A549 (cell line): ENCODE measurements around the gene COX10. TPM values are rescaled to one million over a fixed set of nuclear protein-coding genes. Genes with fewer than 3 reads are reported as not detected.

Source experiments
- ATAC-seq, 2 experiments: fragments of 200-7000 bp in 1 of 2; fragments of >200 bp in 1 of 2; cut with Nextera tagmentation in 1 of 2; cut with Tn5 transposase in 1 of 2; 3 replicates each; pipeline versions ENCODE4 v1.8.0 to v1.9.1; 2018 to 2020; ENCODE audit warnings: mild to moderate bottlenecking in 1 of 2, moderate library complexity in 1 of 2
- CTCF ChIA-PET: fragments of 300-600 bp; sonication (Branson Sonifier 250); formaldehyde crosslinking; extraction: SDS; loops from one replicate; lab custom pipeline; 2021; ENCODE audit warnings: antibody characterized with exemption, inconsistent platforms; lab: Yijun Ruan, JAX
- POLR2A ChIA-PET: fragments of 350-600 bp; formaldehyde crosslinking; extraction: SDS; loops from one replicate; lab custom pipeline; 2021; ENCODE audit warnings: antibody characterized with exemption, inconsistent platforms; lab: Yijun Ruan, JAX
- DNase-seq, 2 experiments: peaks; one replicate each; pipeline versions ENCODE4 v3.0.0 to v3.0.0-alpha.2; 2011 to 2016; ENCODE audit warnings: low read depth in 1 of 2, low spot score in 1 of 2
- FAIRE-seq: peaks from 2 replicates; lab custom pipeline; 2011; peaks lifted over from hg19 to GRCh38; lab: Jason Lieb, UNC
- H3K27ac ChIP-seq, 2 experiments: fragments of >200 bp; sonication (Bioruptor Twin); formaldehyde crosslinking; 3 replicates each; pipeline ENCODE4 v1.5.1; 2016 to 2017
- H3K4me1 ChIP-seq: fragments of >200 bp; sonication (Bioruptor Twin); formaldehyde crosslinking; 3 replicates; pipeline ENCODE4 v1.6.1; 2016
- H3K4me2 ChIP-seq: fragments of >200 bp; sonication (Bioruptor Twin); formaldehyde crosslinking; 3 replicates; pipeline ENCODE4 v1.6.1; 2016
- H3K4me3 ChIP-seq: fragments of >200 bp; sonication (Bioruptor Twin); formaldehyde crosslinking; 3 replicates; pipeline ENCODE4 v1.5.1; 2016
- H3K9me3 ChIP-seq: fragments of >200 bp; sonication (Bioruptor Twin); formaldehyde crosslinking; 3 replicates; pipeline ENCODE4 v1.6.1; 2016
- BHLHE40 ChIP-seq: IDR thresholded peaks from 2 replicates; pipeline ENCODE4 v1.6.1; 2012; ENCODE audit warnings: low read depth, low read length, inconsistent platforms
- CBX8 ChIP-seq: fragments of 200-600 bp; sonication (generic); IDR thresholded peaks from 2 replicates; pipeline ENCODE4 v1.6.1; 2016
- CHD2 ChIP-seq: fragments of 150-350 bp; IDR thresholded peaks from 2 replicates; pipeline ENCODE4 v1.6.1; 2014; ENCODE audit warnings: low read length; ENCODE audit not compliant: partially characterized antibody
- EHF ChIP-seq: fragments of 250-450 bp; sonication (Bioruptor Pico); IDR thresholded peaks from 2 replicates; pipeline ENCODE4 v1.5.0; 2020; ENCODE audit warnings: mild to moderate bottlenecking
- EP300 ChIP-seq, 2 experiments: fragments of >200 bp; sonication (Bioruptor Twin); formaldehyde crosslinking; IDR thresholded peaks; 2 replicates in 1 of 2; 3 replicates in 1 of 2; pipeline ENCODE4 v1.6.1; 2016 to 2017
- FOSB ChIP-seq: fragments of 250-450 bp; sonication (Bioruptor Pico); IDR thresholded peaks from 2 replicates; pipeline ENCODE4 v1.5.0; 2020; ENCODE audit warnings: mild to moderate bottlenecking, moderate library complexity
- FOXS1 ChIP-seq: fragments of 250-450 bp; sonication (Bioruptor Pico); IDR thresholded peaks from 2 replicates; pipeline ENCODE4 v1.5.0; 2020; ENCODE audit warnings: mild to moderate bottlenecking, moderate library complexity
- HDAC2 ChIP-seq: fragments of 200-600 bp; sonication (generic); IDR thresholded peaks from 2 replicates; pipeline ENCODE4 v1.6.1; 2016
- HOXB13 ChIP-seq: fragments of 250-450 bp; sonication (Bioruptor Pico); IDR thresholded peaks from 2 replicates; pipeline ENCODE4 v1.5.0; 2020; ENCODE audit warnings: low read depth, mild to moderate bottlenecking, moderate library complexity
- HOXB5 ChIP-seq: fragments of 250-450 bp; sonication (Bioruptor Pico); IDR thresholded peaks from 2 replicates; pipeline ENCODE4 v1.5.0; 2020; ENCODE audit warnings: mild to moderate bottlenecking, moderate library complexity
- MYC ChIP-seq: IDR thresholded peaks from 2 replicates; pipeline ENCODE4 v1.6.1; 2012; ENCODE audit warnings: mild to moderate bottlenecking, inconsistent platforms, low read length, improper control_type of control experiment, borderline replicate concordance
- NPAS2 ChIP-seq: fragments of 250-450 bp; sonication (Bioruptor Pico); IDR thresholded peaks from 2 replicates; pipeline ENCODE4 v1.8.0; 2022; ENCODE audit warnings: mild to moderate bottlenecking, moderate library complexity, borderline replicate concordance
- RAD21 ChIP-seq, 2 experiments: fragments of >200 bp in 1 of 2; sonication (Bioruptor Twin) in 1 of 2; formaldehyde crosslinking in 1 of 2; IDR thresholded peaks in 1 of 2; conservative IDR thresholded peaks in 1 of 2; 2 replicates in 1 of 2; 3 replicates in 1 of 2; pipeline ENCODE4 v1.6.1; 2012 to 2018; ENCODE audit warnings: inconsistent platforms in 1 of 2
- RARB ChIP-seq: fragments of 250-450 bp; sonication (Bioruptor Pico); IDR thresholded peaks from 2 replicates; pipeline ENCODE4 v1.8.0; 2021; ENCODE audit warnings: mild to moderate bottlenecking, moderate library complexity
- RCOR1 ChIP-seq: fragments of 150-350 bp; IDR thresholded peaks from 2 replicates; pipeline ENCODE4 v1.6.1; 2014; ENCODE audit warnings: antibody characterized with exemption, low read length, low read depth
- RFX5 ChIP-seq: fragments of 450-650 bp; IDR thresholded peaks from 2 replicates; pipeline ENCODE4 v1.7.1; 2014; ENCODE audit warnings: antibody characterized with exemption, mild to moderate bottlenecking, moderate library complexity
- TFCP2L1 ChIP-seq: fragments of 250-450 bp; sonication (Bioruptor Pico); IDR thresholded peaks from 2 replicates; pipeline ENCODE4 v1.5.0; 2021; ENCODE audit warnings: mild to moderate bottlenecking
- ZC3H11A ChIP-seq: fragments of 450-650 bp; IDR thresholded peaks from 2 replicates; pipeline ENCODE4 v1.6.1; 2014; ENCODE audit warnings: antibody characterized with exemption, mild to moderate bottlenecking
- ZFP36 ChIP-seq: fragments of 450-650 bp; IDR thresholded peaks from 2 replicates; pipeline ENCODE4 v1.6.1; 2014; ENCODE audit warnings: borderline replicate concordance; ENCODE audit not compliant: partially characterized antibody
- ZSCAN20 ChIP-seq: fragments of 250-450 bp; sonication (Bioruptor Pico); IDR thresholded peaks from 2 replicates; pipeline ENCODE4 v1.8.0; 2022; ENCODE audit warnings: mild to moderate bottlenecking, moderate library complexity
- WGBS: methylation state at CpG from one replicate; pipeline ENCODE4 v1.1.6; 2017; ENCODE audit errors: missing lambda C conversion rate; 5-methylcytosine and 5-hydroxymethylcytosine counted together
- polyA plus RNA-seq, 4 experiments: library from polyadenylated mRNA; depleted of rRNA in 3 of 4; stranded (reverse); fragments of >200 nt; fragmentation: RNase III in 1 of 4; extraction: RNeasy Plus Mini Kit Qiagen cat#74134 plus additional on column Dnase treatment in 1 of 4; gene quantifications; 2 replicates in 3 of 4; 3 replicates in 1 of 4; pipeline ENCODE4 v1.2.3, GENCODE V29; 2011 to 2017
- TF ChIP-seq, protein P1 (sequence below): IDR thresholded peaks from 2 replicates; pipeline ENCODE4 v1.6.1; 2012
- TF ChIP-seq, protein P2 (sequence below): IDR thresholded peaks from 2 replicates; pipeline ENCODE4 v1.6.1; 2012; ENCODE audit warnings: low read depth, borderline replicate concordance
- TF ChIP-seq, protein P3 (sequence below): fragments of 250-450 bp; sonication (Bioruptor Pico); IDR thresholded peaks from 2 replicates; pipeline ENCODE4 v1.5.0; 2021; ENCODE audit warnings: mild to moderate bottlenecking, moderate library complexity, borderline replicate concordance
- TF ChIP-seq, protein P4 (sequence below): fragments of 450-650 bp; IDR thresholded peaks from 2 replicates; pipeline ENCODE4 v1.6.1; 2014; ENCODE audit warnings: antibody characterized with exemption
- TF ChIP-seq, protein P5 (sequence below): fragments of >200 bp; sonication (Bioruptor Twin); formaldehyde crosslinking; IDR thresholded peaks from 3 replicates; pipeline ENCODE4 v1.6.1; 2016

The COX10 gene
- polyA plus RNA-seq, 2 of the 4 experiments (the other 2 are of a cell fraction) = 15.1 to 25.8 TPM

DNA sequence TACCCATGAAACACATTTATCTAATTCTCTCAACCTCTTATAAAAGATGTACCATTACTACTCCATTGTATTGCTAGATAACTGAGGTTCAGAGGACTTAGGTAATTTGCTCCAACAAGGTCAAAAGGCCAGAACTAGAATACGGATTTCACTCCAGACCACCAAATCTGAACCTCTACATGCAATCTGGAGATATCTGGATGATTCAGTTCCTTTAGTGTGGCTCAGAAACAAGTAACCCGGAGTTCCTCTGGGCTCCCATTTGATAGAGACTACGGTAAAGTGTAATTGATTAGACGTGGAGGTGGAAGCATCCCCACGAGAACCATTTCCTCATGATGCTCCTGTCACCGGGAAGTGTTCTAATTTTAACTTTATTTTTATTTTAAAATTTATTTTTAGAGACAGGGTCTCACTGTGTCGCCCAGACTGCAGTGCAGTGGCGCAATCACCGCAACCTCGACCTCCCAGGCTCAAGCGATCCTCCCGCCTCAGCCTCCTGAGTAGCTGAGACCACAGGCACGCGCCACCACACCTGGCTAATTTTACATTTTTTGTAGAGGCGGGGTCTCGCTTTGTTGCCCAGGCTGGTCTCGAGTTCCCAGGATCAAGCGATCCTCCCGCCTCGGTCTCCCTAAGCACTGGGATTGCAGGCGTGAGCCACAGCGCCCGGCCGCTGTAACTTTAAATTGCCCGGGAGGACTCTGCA is 608 bp upstream of the COX10 start:
- peak overlapping the region; percentile 87 for H3K4me2 ChIP-seq
- TF ChIP-seq, protein P1, sequence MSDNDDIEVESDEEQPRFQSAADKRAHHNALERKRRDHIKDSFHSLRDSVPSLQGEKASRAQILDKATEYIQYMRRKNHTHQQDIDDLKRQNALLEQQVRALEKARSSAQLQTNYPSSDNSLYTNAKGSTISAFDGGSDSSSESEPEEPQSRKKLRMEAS = no peak
- TF ChIP-seq RCOR1 (no peak), BHLHE40 (no peak), ZFP36 (no peak), HOXB5 (CRISPR knock-in tag) (no peak), FOXS1 (CRISPR knock-in tag) (no peak), CBX8 (no peak), CHD2 (no peak), RFX5 (no peak), FOSB (CRISPR knock-in tag) (no peak)
- TF ChIP-seq, protein P2, sequence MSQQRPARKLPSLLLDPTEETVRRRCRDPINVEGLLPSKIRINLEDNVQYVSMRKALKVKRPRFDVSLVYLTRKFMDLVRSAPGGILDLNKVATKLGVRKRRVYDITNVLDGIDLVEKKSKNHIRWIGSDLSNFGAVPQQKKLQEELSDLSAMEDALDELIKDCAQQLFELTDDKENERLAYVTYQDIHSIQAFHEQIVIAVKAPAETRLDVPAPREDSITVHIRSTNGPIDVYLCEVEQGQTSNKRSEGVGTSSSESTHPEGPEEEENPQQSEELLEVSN = no peak
- TF ChIP-seq, protein P3, sequence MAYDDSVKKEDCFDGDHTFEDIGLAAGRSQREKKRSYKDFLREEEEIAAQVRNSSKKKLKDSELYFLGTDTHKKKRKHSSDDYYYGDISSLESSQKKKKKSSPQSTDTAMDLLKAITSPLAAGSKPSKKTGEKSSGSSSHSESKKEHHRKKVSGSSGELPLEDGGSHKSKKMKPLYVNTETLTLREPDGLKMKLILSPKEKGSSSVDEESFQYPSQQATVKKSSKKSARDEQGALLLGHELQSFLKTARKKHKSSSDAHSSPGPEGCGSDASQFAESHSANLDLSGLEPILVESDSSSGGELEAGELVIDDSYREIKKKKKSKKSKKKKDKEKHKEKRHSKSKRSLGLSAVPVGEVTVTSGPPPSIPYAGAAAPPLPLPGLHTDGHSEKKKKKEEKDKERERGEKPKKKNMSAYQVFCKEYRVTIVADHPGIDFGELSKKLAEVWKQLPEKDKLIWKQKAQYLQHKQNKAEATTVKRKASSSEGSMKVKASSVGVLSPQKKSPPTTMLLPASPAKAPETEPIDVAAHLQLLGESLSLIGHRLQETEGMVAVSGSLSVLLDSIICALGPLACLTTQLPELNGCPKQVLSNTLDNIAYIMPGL = no peak
- DNase-seq (peak in 1 of 2 experiments; percentile 14), ATAC-seq (peak; percentile 47 to 90; a peak in 5 of 6 replicates), FAIRE-seq (no peak)
- 9% methylated on average over 21 of the region's 25 CpGs for WGBS
- H3K9me3 ChIP-seq = peaks cover 16% of the 10 kb centered on the region
- ChIA-PET CTCF (interaction anchor here (1.2 to 1.5 kb wide), 2 partner anchors 135 to 1102 kb away, joined by 3 to 4 read pairs; no protein-coding TSS in a partner anchor), POLR2A (interaction anchor here (1.1 kb wide), 1 partner anchor 232 kb away, joined by 3 read pairs; the partner anchor contains the start of gene HS3ST3B1)
- H3K4me1 ChIP-seq = peaks cover 15% of the 10 kb centered on the region; the same call in 2 of the 3 replicates
- peak overlapping the region; percentile 97 for H3K4me3 ChIP-seq
- H3K27ac ChIP-seq = peak overlapping the region; percentile 94 to 95

DNA sequence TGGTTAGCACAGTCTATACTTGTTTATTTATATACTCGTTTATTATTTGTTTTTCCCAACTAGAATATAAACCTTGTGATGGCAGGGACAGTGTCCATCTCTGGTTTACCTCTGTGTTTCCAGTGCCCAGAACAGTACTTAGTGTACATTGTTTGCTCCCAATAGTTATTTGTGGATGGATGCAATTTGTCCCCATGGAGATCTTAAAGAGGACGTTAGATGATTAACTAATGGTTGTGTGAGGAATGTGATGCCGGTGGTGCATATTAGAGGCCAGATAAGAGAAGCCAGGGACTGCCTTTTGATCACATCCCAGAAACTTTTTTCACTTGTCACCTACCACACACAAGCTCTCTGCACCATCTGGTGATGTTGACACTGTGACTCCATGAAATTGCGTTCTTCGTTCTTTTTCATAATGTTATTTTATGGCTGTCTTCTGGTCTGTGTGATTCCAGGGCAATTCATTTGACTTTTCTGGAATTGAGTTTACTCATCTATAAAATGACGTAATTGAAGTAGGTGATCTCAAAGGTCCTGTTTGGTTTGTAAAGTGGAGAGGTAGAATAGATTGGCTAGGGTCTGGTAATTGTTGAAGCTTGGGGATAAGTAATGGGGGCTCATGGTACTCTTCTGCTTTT is 1.2 kb downstream of the COX10 start:
- ATAC-seq = no peak
- DNase-seq = no peak
- H3K4me3 ChIP-seq = peak overlapping the region; percentile 97
- H3K4me1 ChIP-seq = peaks cover 15% of the 10 kb centered on the region; the same call in 2 of the 3 replicates
- ChIA-PET POLR2A (no interaction called here), CTCF (interaction anchor here (0.8 to 1.7 kb wide), 4 partner anchors 13 to 133 kb away, joined by 3 to 4 read pairs (median 4); no protein-coding TSS in a partner anchor)
- FAIRE-seq = no peak
- peaks cover 12% of the 10 kb centered on the region for H3K9me3 ChIP-seq
- peak overlapping the region in 1 of 2 experiments; percentile 95; a peak in 3 of 6 replicates for H3K27ac ChIP-seq
- H3K4me2 ChIP-seq = peak overlapping the region; percentile 93
- TF ChIP-seq RARB (no peak), ZFP36 (no peak), TFCP2L1 (CRISPR knock-in tag) (no peak), EHF (CRISPR knock-in tag) (no peak), HDAC2 (no peak), NPAS2 (CRISPR knock-in tag) (no peak), ZC3H11A (no peak), MYC (no peak), EP300 (IDR thresholded peaks at IDR 0.05) (no peak), HOXB13 (CRISPR knock-in tag) (no peak), RAD21 (conservative IDR thresholded peaks at IDR 0.05 in 1 of 2, IDR thresholded peaks at IDR 0.05 in 1 of 2) (no peak), ZSCAN20 (CRISPR knock-in tag) (no peak)
- TF ChIP-seq, protein P4, sequence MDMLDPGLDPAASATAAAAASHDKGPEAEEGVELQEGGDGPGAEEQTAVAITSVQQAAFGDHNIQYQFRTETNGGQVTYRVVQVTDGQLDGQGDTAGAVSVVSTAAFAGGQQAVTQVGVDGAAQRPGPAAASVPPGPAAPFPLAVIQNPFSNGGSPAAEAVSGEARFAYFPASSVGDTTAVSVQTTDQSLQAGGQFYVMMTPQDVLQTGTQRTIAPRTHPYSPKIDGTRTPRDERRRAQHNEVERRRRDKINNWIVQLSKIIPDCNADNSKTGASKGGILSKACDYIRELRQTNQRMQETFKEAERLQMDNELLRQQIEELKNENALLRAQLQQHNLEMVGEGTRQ = no peak
- TF ChIP-seq, protein P5, sequence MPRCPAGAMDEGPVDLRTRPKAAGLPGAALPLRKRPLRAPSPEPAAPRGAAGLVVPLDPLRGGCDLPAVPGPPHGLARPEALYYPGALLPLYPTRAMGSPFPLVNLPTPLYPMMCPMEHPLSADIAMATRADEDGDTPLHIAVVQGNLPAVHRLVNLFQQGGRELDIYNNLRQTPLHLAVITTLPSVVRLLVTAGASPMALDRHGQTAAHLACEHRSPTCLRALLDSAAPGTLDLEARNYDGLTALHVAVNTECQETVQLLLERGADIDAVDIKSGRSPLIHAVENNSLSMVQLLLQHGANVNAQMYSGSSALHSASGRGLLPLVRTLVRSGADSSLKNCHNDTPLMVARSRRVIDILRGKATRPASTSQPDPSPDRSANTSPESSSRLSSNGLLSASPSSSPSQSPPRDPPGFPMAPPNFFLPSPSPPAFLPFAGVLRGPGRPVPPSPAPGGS = no peak
- TF ChIP-seq, protein P3 = no peak
- 65% methylated on average over 6 of the region's 6 CpGs for WGBS
